T-helper 1 cell treated with Interleukin-12 subunit alpha and Interleukin-12 subunit beta and Interleukin-4 antibody, amounts not matched to agents 30 ng/mL and 1 ng/mL, for 36 hours (primary cell): ENCODE results near the gene UBL7. TPM values are rescaled to one million over a fixed set of nuclear protein-coding genes. Genes with fewer than 3 reads are reported as not detected.
"Not testable (repeated sequence)": the region's sequence is repeated elsewhere in the genome, so short reads cannot be mapped to it uniquely, and the experiment has no call there.

Experiments
- intact Hi-C: fragments of 100-400 bp; cut with micrococcal nuclease; formaldehyde crosslinking; loops from one replicate; pipeline ENCODE4 v1.15.1; 2024
- total RNA-seq: library from RNA; stranded (reverse); gene quantifications from 2 replicates; pipeline ENCODE4 v1.2.3, GENCODE V29; 2022

The UBL7 gene, protein sequence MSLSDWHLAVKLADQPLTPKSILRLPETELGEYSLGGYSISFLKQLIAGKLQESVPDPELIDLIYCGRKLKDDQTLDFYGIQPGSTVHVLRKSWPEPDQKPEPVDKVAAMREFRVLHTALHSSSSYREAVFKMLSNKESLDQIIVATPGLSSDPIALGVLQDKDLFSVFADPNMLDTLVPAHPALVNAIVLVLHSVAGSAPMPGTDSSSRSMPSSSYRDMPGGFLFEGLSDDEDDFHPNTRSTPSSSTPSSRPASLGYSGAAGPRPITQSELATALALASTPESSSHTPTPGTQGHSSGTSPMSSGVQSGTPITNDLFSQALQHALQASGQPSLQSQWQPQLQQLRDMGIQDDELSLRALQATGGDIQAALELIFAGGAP
- 43.0 and 46.1 TPM in 2 replicates for total RNA-seq

DNA sequence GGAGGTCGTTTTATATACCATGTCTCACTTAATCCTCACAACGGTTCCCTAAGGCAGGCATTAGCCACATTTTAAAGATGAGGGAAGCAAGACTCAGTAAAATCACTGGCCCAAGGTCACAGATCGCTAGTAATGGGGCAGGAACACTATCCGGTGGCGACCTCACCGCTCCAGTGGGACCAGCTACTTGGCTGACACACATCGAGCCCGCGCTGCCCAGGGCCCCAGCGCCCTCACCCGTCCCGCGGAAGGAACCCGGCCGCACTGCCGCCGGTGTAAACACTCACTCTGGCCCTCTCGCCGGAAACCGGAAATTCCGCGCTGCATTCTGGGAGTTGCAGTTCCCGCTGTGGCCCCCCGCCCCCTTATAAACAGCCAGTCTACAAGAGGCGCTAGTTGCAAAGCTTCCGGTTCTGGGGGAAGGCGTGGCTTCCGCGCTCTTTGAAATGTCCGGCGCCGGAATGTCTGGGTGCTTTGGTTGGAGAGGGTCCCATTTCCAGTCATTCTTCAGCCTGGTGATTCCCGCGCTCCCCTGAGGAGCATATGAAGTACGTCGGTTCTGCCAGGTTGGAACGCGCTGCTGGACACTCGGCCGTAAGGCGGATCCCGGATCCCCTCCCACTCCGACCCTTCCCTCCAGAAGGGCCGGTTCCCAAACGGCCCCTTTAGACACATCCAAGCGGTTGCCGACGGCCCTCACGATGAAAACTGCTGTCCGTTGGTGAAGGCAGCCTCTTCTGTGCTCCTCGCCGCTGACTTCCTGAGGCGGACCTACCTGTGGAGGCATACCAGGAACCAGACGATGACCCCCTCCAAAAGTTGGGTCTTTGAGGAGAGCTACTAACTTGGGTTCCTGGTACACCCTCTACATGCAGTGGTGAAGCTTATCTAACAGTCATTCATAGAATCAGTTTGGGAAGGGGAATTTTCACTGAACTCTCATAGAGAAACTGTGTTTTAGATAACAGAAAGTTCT, at the start of gene UBL7:
TSS of gene UBL7 (minus strand) at position 290 of the 976 bp plus-strand sequence. CDS start 2,293 bp downstream, outside the sequence.
- intact Hi-C loops, result loop anchor here (1.0 to 10.0 kb wide), 19 partner anchors 23 to 1180 kb away; partner anchors contain the start of genes C15orf39, CLK3, COX5A and EDC3

DNA sequence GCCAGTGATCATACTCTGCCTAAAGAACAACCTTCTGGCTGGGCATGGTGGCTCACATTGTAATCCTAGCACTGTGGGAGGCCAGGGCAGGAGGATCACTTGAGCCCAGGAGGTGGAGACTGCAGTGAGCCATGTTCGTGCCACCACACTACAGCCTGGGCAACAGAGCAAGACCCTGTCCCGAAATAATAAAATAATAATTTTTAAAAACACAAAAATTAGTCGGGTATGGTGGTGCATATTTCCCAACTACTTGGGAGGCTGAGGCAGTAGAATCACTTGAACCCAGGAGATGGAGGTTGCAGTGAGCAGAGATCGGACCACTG, 45.5 kb upstream of the UBL7 start:
- intact Hi-C loops, result no loop called here

DNA sequence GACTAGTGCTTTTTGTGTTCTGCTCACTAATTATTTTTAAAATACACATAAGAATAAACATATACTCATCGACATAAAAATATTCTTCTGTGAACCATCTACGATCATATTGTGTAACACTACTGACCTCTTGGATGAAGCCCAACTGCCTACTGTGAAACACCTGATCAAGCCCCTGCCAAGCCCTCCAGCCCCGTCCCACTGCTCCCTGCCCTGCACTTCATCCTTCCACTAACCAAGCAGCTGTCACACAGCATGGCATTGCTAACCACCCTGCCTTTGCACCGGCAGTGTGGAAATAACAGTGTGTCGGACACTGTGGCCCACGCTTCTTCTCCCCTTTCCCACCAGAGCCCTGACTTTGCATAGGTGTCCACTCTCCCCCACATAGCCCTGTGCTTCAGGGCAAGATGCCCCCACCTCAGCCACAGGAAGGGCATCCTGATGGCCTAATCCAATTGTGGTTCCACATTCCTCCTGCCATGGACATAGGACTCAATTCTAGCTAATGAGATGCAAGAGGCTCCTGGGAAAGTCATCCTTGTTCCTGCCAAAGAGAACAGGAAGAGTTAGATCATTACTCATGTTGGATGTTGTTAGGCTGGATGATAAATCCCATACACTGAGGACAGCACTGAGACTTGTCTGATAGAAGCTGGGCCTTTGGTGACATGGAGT, 45.0 kb upstream of the UBL7 start:
- intact Hi-C loops, result no loop called here

DNA sequence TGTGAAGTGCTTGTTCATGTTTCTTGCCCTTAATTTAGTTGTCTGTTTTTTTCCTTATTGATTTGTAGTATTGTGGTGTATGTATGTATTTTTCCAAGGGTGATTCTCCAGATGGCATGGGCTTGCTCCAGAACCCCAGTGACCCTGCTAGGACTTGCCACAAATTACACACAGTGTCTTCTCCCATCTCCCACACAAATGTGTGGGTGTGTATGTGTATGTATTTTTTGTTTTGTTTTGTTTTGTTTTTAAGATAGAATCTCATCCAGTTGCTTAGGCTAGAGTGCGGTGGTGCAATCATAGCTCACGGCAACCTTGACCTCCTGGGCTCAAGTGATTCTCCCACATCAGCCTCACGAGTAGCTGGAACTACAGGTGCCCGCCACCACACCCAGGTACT, 43.9 kb upstream of the UBL7 start:
- intact Hi-C loops, result no loop called here

DNA sequence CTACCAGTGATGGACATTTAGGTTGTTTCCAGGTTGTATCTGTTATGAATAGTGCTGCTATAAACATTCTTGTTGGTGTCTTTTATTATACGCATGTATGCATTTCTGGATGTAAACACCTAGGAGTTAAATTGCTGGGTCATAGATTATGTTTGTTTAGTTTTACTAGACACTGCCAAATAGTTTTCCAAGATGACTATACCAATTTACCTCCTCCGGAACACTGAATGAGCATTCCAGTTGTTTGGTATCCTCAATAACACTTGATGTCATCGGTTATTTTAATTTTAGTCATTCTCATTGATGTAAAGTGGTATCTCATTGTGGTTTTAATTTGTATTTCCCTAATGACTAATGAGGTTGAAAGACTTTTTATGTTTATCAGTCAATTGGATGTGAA, 43.5 kb upstream of the UBL7 start:
- intact Hi-C loops, result no loop called here

DNA sequence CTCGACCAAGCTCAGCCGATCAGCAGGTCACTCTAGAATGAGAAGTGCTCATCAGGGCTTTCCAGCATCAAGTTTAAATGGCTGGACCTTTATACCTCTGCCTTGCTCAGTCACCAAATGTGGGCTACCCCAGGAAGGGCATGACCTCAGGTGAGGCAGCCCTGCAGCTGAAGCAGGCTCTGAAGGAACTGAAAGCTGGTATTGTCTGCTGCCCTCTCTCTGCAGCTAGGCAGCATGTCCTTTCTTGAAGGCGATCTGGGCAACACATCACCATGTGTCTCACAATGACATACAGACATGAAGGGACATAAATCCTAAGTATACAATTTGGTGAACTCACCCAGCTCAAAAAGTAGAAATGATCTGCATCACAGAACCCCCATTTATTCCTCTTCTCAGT, 41.3 kb upstream of the UBL7 start:
- intact Hi-C loops, result no loop called here

DNA sequence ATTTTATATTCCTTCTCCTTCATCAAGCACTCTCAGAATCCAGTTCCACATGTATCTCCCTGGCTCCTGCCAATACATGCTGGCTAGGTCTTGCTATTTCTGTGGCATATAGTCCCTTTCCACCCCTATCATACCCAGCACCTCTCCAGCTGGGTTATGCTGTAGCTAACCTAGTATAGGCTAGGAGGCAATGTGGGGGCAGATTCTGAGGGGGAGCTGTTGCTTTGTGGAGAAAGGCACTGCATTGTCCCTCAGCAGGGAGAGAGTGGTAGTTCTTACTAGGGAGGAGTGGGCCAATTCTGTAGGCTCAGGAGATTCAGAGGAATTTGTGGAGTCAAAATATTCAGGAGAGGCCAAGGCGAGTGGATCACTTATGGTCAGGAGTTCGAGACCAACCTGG, 39.4 kb upstream of the UBL7 start:
- intact Hi-C loops, result no loop called here

DNA sequence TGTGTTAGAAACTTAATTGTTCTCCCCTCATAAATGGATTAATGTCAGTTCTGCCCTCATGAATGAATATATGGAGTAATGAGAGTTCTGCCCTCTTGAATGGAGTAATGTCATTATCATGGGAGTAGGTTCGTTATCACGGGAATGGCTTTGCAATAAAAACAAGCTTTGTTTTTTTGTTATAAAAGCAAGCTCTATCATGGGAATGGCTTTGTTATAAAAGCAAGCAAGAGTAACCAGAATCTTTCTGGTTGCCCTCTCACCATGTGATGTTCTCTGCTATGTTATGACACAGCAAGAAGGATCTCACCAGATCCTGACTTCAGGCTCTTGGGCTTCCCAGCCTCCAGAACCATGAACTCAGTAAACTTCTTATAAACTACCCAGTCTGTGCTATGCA, 38.4 kb upstream of the UBL7 start:
- intact Hi-C loops, result no loop called here

DNA sequence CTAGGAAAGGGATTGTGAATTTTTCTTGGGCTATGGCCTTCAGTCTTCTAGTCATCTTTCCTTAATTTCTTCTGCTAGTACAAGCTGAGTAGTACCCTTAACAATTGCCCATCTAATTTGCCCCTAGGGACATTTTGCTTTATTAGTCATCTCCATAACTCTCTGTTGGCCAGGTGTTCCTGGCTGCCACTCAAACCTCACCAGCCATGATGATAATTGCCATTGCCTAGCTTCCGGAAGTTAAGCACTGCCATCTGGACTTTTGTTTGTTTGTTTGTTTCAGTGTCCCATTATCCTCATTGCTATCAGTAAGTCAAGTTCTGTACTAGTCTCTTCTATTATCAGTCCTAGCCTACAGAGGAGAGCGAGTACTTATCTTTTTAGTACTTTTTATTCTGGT, 36.6 kb upstream of the UBL7 start:
- intact Hi-C loops, result no loop called here

DNA sequence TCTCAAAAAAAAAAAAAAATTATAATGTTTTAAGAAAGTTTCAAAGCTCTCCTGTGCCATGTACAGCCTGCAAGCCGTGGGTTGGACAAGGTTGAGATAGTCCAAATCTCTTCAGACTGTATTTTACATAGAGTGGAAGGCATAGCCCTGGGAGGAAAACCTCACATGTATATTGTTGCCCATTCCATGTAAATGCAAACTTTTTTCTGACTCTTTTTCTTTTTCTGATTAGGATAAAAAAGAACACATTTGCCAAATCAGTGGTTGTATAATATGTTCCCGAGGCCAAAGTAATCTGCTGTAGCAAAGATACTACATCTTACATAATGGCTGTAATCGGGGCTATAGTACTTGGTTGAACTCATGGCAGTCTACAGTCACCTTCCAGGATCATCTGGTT, 35.7 kb upstream of the UBL7 start:
- intact Hi-C loops, result no loop called here

DNA sequence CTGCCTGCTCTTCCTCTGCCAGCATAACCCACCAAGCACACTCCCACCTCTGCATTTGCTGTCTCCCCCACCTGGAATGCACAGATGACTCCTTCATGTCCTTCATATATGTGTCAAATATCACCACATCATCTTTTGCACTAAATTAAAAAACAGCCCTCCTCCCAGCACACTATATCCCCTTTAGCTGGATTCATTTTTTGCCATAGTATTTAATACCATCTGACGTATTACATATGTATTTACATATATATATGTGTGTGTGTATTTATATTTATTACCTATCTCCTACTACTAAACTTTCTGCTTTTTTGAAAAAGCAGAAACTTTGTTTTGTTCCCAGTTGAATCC, 29.4 kb upstream of the UBL7 start:
- intact Hi-C loops, result loop anchor here (1.0 kb wide), 2 partner anchors 50 to 57 kb away; partner anchors contain the start of gene SEMA7A

DNA sequence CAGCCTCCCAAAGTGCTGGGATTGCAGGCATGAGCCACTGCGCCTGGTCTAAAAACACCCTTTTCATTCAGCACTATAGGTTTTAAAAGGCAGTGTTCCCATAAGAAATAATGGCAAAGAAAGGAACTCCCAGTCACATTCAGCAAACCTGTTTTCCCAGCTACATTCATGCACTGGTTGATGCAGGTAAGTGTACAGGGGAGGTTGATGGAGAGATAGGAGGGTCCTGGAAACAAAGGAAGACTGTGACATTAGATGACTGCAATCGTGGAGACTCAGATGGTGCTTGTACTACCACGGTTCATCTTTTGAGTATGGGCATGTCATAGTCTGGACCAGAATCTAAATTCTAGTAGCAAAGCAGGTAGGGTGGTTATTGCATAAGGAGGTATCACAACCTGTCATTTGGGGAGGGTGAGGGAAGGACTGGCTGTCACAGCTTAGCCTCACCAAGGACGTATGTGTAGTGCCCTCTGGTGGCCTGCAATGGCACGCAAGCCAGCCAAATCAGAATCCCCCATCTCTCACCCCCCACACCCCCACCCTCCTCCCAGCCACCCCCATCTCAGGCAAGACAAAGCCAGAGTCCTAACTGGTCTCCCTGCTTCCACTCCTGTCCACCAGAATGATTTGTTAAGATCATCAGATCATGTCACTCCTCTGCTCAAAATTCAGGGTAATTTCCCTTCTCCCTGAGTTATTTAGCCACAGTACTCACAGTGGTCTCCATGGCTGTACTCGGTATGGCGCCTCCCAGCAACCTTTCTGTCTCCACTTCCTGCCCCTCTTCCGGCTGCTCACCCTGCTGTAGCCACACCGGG, 28.8 kb upstream of the UBL7 start:
- intact Hi-C loops, result loop anchor here (1.0 to 2.0 kb wide), 6 partner anchors 28 to 114 kb away; partner anchors contain the start of genes SEMA7A and UBL7

DNA sequence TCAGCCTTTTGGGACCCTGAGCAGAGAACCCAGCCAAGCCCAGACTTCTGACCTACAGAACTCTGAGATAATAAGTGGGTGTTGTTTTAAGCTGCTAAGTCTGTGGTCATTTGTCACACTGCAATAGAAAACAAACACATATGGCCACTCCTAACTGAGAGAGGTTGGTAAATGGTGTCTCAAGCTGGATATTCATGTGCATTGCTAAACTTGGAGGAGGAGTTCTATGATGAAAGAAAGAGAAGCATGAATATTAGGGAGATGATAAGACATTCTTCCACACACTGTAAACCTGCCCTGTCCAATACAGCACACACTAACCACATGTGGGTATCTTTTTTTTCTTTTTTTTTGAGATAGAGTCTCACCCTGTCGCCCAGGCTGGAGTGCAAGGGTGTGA, 27.8 kb upstream of the UBL7 start:
- intact Hi-C loops, result loop anchor here (1.0 to 2.0 kb wide), 4 partner anchors 27 to 113 kb away; partner anchors contain the start of gene UBL7

DNA sequence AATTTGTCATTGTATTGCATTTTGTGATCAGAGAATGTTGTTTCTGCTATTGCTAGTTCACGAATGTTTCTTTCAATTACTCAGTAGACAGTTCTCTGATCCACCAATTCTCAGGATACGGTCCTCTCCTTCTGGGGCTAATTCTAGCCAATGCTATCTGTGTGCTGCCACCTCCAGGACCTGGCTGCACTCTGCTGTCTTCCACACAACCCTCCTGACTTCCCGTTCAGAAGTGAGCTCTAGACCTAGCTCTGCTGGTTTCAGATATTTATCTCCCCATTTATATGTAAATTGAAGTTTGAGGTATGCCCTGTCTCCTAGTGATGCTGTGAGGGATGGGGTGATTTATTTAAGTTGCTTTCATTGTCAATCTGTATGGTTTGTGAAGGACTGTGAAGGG, 21.7 kb upstream of the UBL7 start:
- intact Hi-C loops, result no loop called here

DNA sequence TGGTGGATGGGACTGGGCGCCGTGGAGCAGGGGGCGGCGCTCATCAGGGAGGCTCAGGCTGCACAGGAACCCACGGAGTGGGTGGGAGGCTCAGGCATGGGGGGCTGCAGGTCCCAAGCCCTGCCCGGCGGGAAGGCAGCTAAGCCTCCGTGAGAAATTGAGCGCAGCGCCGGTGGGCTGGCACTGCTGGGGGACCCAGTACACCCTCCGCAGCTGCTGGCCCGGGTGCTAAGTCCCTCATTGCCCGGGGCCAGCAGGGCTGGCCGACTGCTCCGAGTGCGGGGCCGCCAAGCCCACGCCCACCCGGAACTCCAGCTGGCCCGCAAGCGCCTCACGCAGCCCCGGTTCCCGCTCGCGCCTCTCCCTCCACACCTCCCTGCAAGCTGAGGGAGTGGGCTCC, 19.4 kb upstream of the UBL7 start:
- intact Hi-C loops, result not testable (repeated sequence)

DNA sequence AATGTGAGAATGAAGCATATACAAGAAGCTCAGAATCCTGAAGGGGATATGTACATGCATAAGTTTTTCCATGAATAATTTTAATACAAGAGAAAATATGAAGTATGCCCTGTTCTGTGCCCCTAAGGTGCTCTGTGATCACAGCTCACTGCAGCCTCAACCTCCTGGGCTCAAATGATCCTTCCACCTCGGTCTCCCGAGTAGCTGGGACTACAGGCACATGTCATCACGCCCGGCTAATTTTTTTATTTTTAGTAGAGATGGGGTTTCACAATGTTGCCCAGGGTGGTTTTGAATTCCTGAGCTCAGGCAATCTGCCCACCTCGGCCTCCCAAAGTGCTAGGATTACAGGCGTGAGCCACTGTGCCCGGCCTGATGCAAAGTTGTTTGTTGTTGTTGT, 10.7 kb upstream of the UBL7 start:
- intact Hi-C loops, result not testable (repeated sequence)

DNA sequence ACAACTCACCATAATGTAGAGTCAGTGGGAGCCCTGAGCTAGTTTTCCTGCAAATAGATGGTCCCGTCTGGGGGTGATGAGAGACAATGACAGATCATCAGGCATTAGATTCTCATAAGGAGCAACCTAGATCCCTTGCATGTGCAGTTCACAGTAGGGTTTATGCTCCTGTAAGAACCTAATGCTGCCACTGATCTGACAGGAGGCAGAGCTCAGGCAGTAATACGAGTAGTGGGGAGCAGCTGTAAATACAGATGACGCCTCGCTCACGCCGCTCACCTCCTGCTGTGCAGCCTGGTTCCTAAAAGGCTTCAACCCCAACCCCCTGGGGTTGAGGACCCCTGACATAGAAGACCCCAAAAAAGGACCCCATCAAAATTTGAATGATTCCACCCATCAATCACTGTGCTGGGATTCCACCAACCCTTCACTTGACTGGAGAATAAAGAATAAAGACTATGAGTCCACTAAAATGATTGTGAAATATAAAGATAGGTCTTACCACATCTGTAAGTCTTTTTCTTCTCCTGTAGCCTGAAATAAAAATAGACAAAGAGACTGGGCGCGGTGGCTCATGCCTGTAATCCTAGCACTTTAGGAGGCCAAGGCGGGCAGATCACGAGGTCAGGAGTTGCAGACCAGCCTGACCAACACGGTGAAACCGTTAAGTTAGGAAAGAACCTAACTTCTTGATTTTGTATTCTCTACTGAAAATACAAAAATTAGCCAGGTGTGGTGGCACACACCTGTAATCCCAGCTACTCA, 9.9 kb upstream of the UBL7 start:
- intact Hi-C loops, result no loop called here

DNA sequence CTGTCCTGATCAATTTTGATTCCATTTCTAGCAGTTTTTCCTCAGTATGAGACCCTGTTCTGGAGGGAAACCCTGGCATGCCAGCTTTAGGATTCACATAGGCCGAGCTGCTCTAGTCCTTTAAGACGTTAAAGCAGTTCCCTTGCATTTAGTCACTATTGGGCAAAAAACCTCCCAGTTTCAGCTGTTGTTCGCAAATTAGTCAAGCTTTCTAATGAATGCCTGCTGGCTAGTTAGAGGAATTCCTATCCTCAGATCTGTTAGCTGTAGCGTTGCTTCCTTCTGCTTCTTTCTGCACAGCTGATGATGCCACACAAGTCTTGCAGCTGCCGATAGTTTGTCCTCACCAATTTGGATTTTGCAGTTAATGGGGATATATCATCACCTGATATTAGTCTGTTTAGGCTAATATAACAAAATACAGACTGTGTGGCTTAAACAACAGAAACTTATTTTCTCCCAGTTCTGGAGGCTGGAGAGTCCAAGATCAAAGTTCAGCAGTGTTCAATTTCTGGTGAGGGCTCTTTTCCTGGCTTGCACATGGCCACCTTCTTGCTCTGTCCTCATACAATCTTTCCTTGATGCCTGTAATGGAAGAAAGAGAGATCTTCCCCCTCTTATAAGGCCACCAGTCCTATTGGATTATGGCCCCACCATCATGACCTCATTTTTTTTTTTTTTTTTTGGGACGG, 7.5 kb upstream of the UBL7 start:
- intact Hi-C loops, result loop anchor here (10.0 kb wide), 1 partner anchor 736 kb away; the partner anchor contains the start of gene C15orf39

DNA sequence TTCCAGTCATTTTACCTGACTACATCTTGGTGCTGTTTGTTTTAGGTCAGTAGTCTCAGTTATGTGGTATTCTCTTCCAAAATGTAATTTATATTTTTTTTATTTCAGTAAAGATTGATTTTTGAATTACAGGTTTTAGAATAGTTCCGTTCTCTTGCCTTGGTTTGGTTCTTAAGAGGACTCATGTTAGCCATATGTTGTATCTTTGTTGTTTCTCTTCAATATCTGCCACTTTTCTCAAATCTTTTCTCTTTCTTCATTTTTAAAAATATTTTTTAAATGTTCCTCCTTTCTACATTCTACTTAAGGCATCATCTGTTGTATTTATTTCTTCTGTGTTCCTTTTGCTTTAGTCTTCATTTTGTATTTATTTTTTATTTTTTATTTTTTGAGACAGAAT, 5.6 kb upstream of the UBL7 start:
- intact Hi-C loops, result loop anchor here (10.0 kb wide), 1 partner anchor 738 kb away; the partner anchor contains the start of gene C15orf39
